T-helper 1 cell treated with Interleukin-12 subunit alpha and Interleukin-12 subunit beta and Interleukin-4 antibody, amounts not matched to agents 30 μg/mL and 1 μg/mL, for 36 hours (primary cell): ENCODE data around the gene CERS2.
A peak's percentile ranks its signal among the peaks of the same experiment; 100 is the strongest.

Experiments
- H3K27ac Mint-ChIP-seq: one replicate; pipeline ENCODE4 v1.8.0; 2021; ENCODE audit warnings: mild to moderate bottlenecking, mixed read lengths
- H3K27me3 Mint-ChIP-seq: one replicate; pipeline ENCODE4 v1.8.0; 2021; ENCODE audit warnings: low read depth, mixed read lengths
- H3K36me3 Mint-ChIP-seq: one replicate; pipeline ENCODE4 v1.8.0; 2021; ENCODE audit warnings: low read depth, mixed read lengths
- H3K4me1 Mint-ChIP-seq: one replicate; pipeline ENCODE4 v1.8.0; 2021; ENCODE audit warnings: low read depth, mixed read lengths
- H3K4me3 Mint-ChIP-seq: one replicate; pipeline ENCODE4 v1.8.0; 2021; ENCODE audit warnings: mild to moderate bottlenecking, moderate library complexity, mixed read lengths
- H3K9me3 Mint-ChIP-seq: one replicate; pipeline ENCODE4 v1.8.0; 2021; ENCODE audit warnings: mixed read lengths

The CERS2 gene

GRCh38 chr1:150974580-150975478, at the start of gene CERS2:
Gene CERS2 (minus strand): TSS chr1:150974835. CDS start chr1:150969090, 5,745 bp downstream.
- H3K9me3 Mint-ChIP-seq = no peaks in the 10 kb centered on the region
- H3K36me3 Mint-ChIP-seq = peaks cover 7% of the 10 kb centered on the region
- no peaks in the 10 kb centered on the region for H3K27me3 Mint-ChIP-seq
- H3K27ac Mint-ChIP-seq = peak within 1 kb of the TSS; percentile 83
- H3K4me1 Mint-ChIP-seq = peaks cover 53% of the 10 kb centered on the region
- H3K4me3 Mint-ChIP-seq = peak within 1 kb of the TSS; percentile 88

- Mint-ChIP-seq H3K4me3 (no peak overlapping the region), H3K9me3 (no peaks in the 10 kb centered on the region), H3K27me3 (no peaks in the 10 kb centered on the region), H3K27ac (no peak overlapping the region), H3K36me3 (peaks cover 20% of the 10 kb centered on the region), H3K4me1 (peaks cover 17% of the 10 kb centered on the region)
Observed at GRCh38 chr1:151013518-151013917, 38.9 kb upstream of the CERS2 start.

DNA sequence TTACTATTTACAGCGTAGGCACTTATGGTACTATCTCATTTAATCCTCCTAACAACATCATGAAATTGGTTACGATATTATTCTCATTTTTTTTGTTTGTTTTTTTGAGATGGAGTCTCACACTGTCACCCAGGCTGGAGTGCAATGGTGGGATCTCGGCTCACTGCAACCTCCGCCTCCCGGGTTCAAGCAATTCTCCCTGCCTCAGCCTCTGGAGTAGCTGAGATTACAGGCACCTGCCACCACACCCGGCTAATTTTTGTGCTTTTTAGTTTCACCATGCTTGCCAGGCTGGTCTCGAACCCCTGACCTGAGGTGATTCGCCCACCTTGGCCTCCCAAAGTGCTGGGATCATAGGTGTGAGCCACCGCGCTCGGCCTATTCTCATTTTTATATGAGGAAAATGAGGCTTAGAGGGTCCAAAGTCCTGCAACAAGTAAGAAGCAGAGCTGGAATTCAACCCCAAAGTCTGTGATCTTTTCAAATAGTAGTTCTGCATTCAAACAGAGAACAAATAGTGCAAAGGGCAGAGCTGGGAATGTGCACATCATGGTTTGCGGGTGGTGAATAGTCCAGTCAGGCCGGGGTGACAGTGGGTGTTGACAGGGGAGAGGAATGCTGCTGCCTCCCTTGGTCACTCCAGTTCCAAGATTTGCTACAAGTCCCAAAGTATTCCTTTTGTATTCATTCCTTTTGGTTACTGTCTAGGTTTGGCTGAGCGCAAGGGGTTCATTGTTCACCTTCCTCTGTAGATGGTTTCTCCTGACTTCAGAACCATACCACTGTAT, 38.2 kb upstream of the CERS2 start:
- no peaks in the 10 kb centered on the region for H3K27me3 Mint-ChIP-seq
- H3K27ac Mint-ChIP-seq = no peak overlapping the region
- no peak overlapping the region for H3K4me3 Mint-ChIP-seq
- peaks cover 22% of the 10 kb centered on the region for H3K4me1 Mint-ChIP-seq
- no peaks in the 10 kb centered on the region for H3K9me3 Mint-ChIP-seq
- H3K36me3 Mint-ChIP-seq = peaks cover 17% of the 10 kb centered on the region

DNA sequence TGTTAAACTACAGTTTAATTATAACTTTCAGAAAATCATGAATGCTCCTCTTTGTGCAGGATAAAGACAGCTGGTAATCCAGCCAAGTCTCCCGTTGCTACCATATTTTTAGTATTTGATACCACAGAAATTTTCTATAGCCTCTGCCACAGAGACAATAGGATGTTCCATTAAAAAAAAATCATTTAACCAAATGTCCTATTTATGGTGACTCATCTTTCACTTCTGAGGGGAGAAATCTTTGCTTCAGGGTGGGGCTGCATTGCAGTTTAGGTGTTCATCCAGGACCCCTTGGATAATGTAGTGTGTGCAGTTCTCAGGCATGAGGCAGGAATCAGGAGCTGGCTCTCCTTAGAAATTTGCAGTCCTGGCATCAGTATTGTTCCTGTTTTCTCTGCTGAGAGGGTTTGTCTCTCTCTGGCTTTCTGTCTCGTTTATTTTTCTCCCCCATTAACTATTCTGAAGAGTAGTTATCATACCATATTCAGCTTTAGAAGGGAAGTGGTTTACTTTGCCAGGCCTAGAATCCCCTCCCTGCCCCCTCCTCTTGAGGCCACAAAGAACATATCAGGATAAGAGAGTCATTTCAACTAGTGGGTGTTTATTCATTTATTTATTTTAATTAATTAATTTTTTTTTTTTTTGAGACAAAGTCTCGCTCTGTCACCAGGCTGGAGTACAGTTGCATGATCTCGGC, 36.7 kb upstream of the CERS2 start:
- Mint-ChIP-seq H3K27ac (no peak overlapping the region), H3K27me3 (no peaks in the 10 kb centered on the region), H3K4me1 (peaks cover 36% of the 10 kb centered on the region)

DNA sequence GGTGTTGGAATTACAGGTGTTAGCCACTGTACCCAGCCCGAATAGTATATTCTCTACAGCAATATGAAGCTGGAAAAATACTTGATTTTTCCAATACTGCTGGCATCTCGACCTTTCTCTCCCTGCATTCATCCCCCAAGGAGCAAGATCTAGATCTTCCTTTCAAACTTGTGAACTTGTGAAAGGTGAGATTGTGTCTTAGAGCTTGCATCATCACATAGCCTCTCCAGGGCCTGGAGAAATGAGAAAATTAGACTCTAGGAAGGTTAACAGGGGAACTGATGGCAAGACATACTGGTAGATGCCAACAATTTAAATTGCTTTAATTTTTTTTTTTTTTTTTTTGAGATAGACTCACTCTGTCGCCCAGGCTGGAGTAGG, 35.7 kb upstream of the CERS2 start:
- Mint-ChIP-seq H3K27me3 (no peaks in the 10 kb centered on the region), H3K4me1 (peaks cover 44% of the 10 kb centered on the region), H3K9me3 (no peaks in the 10 kb centered on the region), H3K36me3 (peaks cover 15% of the 10 kb centered on the region), H3K27ac (no peak overlapping the region), H3K4me3 (no peak overlapping the region)

More for the DNA sequence above, 36.7 kb upstream of the CERS2 start:
- Mint-ChIP-seq H3K9me3 (no peaks in the 10 kb centered on the region), H3K4me3 (no peak overlapping the region), H3K36me3 (peaks cover 15% of the 10 kb centered on the region)

GRCh38 chr1:151009674-151010345, 35.2 kb upstream of the CERS2 start:
- Mint-ChIP-seq H3K27ac (no peak overlapping the region), H3K27me3 (no peaks in the 10 kb centered on the region), H3K4me3 (peak overlapping the region; percentile 98), H3K36me3 (peaks cover 15% of the 10 kb centered on the region), H3K4me1 (peaks cover 47% of the 10 kb centered on the region), H3K9me3 (no peaks in the 10 kb centered on the region)

- peak overlapping the region; percentile 98 for H3K4me3 Mint-ChIP-seq
- H3K9me3 Mint-ChIP-seq = no peaks in the 10 kb centered on the region
- peaks cover 15% of the 10 kb centered on the region for H3K36me3 Mint-ChIP-seq
- H3K27ac Mint-ChIP-seq = peak overlapping the region; percentile 93
- H3K4me1 Mint-ChIP-seq = peaks cover 49% of the 10 kb centered on the region
- no peaks in the 10 kb centered on the region for H3K27me3 Mint-ChIP-seq
Observed at GRCh38 chr1:151009206-151009587, 34.6 kb upstream of the CERS2 start.

- no peaks in the 10 kb centered on the region for H3K27me3 Mint-ChIP-seq
- no peaks in the 10 kb centered on the region for H3K9me3 Mint-ChIP-seq
- H3K27ac Mint-ChIP-seq = peak within 1 kb of the TSS; percentile 93
- peak within 1 kb of the TSS; percentile 98 for H3K4me3 Mint-ChIP-seq
- peaks cover 14% of the 10 kb centered on the region for H3K36me3 Mint-ChIP-seq
- peaks cover 52% of the 10 kb centered on the region for H3K4me1 Mint-ChIP-seq
Observed at GRCh38 chr1:151008244-151009205, 33.9 kb upstream of the CERS2 start, which contains the start of gene PRUNE1. Gene PRUNE1 (plus strand): TSS chr1:151008449. CDS start chr1:151008633, 184 bp downstream.

GRCh38 chr1:151007853-151008243, 33.2 kb upstream of the CERS2 start:
- H3K27ac Mint-ChIP-seq = peak overlapping the region; percentile 93

GRCh38 chr1:151006327-151007052, 31.9 kb upstream of the CERS2 start, which contains the start of gene MINDY1:
Gene MINDY1 (minus strand): TSS chr1:151006902. CDS start chr1:151002617, 4,285 bp downstream.
- Mint-ChIP-seq H3K9me3 (no peaks in the 10 kb centered on the region), H3K27ac (peak within 1 kb of the TSS; percentile 93), H3K4me1 (peaks cover 70% of the 10 kb centered on the region), H3K4me3 (peak within 1 kb of the TSS; percentile 98), H3K27me3 (no peaks in the 10 kb centered on the region), H3K36me3 (peaks cover 15% of the 10 kb centered on the region)

More at GRCh38 chr1:151007853-151008243, 33.2 kb upstream of the CERS2 start:
- Mint-ChIP-seq H3K27me3 (no peaks in the 10 kb centered on the region), H3K36me3 (peaks cover 11% of the 10 kb centered on the region), H3K4me1 (peaks cover 57% of the 10 kb centered on the region), H3K9me3 (no peaks in the 10 kb centered on the region), H3K4me3 (peak overlapping the region; percentile 98)

GRCh38 chr1:151005729-151006319, 31.2 kb upstream of the CERS2 start:
- Mint-ChIP-seq H3K27ac (peak overlapping the region; percentile 93), H3K36me3 (peaks cover 17% of the 10 kb centered on the region), H3K9me3 (no peaks in the 10 kb centered on the region), H3K4me1 (peaks cover 69% of the 10 kb centered on the region), H3K27me3 (no peaks in the 10 kb centered on the region), H3K4me3 (peak overlapping the region; percentile 98)

DNA sequence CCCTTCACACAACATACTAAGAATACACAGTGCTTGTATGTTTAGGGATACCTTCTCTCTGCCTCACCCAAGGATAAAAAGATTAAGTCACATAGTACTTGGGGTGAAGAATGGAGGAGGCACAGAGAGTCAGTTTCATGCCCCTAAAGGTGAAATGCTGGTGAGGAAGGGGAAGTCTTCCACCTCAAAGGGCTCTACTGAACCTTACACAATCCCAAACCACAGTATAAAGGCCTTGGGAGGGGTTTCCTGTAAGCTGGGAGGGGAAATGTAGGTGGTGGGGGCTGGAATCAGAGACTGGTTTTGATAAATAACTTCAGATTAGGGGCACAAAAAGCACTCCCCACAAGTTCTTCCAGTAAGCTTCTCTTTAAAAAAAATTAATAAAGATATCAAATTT, 28.5 kb upstream of the CERS2 start:
- Mint-ChIP-seq H3K4me3 (peak overlapping the region; percentile 57), H3K9me3 (no peaks in the 10 kb centered on the region), H3K27me3 (no peaks in the 10 kb centered on the region), H3K27ac (peak overlapping the region; percentile 66), H3K4me1 (peaks cover 59% of the 10 kb centered on the region), H3K36me3 (peaks cover 21% of the 10 kb centered on the region)
